Measurements from ENCODE around the gene YBX2. TPM values are rescaled to one million over a fixed set of nuclear protein-coding genes. Genes with fewer than 3 reads are reported as not detected.

The YBX2 gene
- total RNA-seq, 1 experiment from 2014 or later, result 54.9 TPM

GRCh38 chr17:7261379-7262191 is 32.9 kb downstream of the YBX2 start:
- Histone ChIP-seq H3K4me3 (ENCODE audit: low read depth in 2 of 2, low read length in 2 of 2) (peak overlapping the region; percentile 50 to 65), H3K27ac (ENCODE audit: low read length) (peak overlapping the region; percentile 81), H3K9me3 (ENCODE audit: control insufficient read depth, insufficient read depth, low read depth, low read length) (no peaks in the 10 kb centered on the region), H3K36me3 (ENCODE audit: control insufficient read depth, insufficient read depth, low read length) (peaks cover 3% of the 10 kb centered on the region), H3K27me3 (ENCODE audit: control insufficient read depth, insufficient read depth, low read length) (no peaks in the 10 kb centered on the region), H3K4me1 (ENCODE audit: control insufficient read depth, insufficient read depth, low read length) (peaks cover 22% of the 10 kb centered on the region)
- in situ Hi-C loops (cut with HindIII; ENCODE audit: low pct_unique_long_range_greater_than_20kb, low sequenced_read_pairs), result no loop called here
- intact Hi-C loops (cut with micrococcal nuclease; ENCODE audit: unreplicated experiment), result no loop called here
- ChIA-PET CTCF (no interaction called here), POLR2A (interaction anchor here (0.7 kb wide), 1 partner anchor 30 kb away, joined by 11 read pairs; no protein-coding TSS in a partner anchor)
- ATAC-seq (peak; percentile 36), DNase-seq (ENCODE audit: low read depth, low spot score) (no peak)
- no peak for TF ChIP-seq TCF7L2 (IDR thresholded peaks at IDR 0.05; ENCODE audit: low read depth, low read length)
- TF ChIP-seq SIN3A (IDR thresholded peaks at IDR 0.05; ENCODE audit: borderline replicate concordance, insufficient read depth, low read depth, low read length), result no peak
- no peak for TF ChIP-seq POLR2AphosphoS5 (IDR thresholded peaks at IDR 0.05; ENCODE audit: low read depth, low read length)
- TF ChIP-seq REST (IDR thresholded peaks at IDR 0.05; ENCODE audit: insufficient read depth in 1 of 2, low read depth in 2 of 2, low read length in 1 of 2), result no peak
- TF ChIP-seq CTCF (IDR thresholded peaks at IDR 0.05), result no peak
- no TSS peak for BruUV-seq (replicated peaks)

GRCh38 chr17:7260651-7261378 is 33.6 kb downstream of the YBX2 start:
- ATAC-seq (peak; percentile 70), DNase-seq (ENCODE audit: low read depth, low spot score) (no peak)
- intact Hi-C loops (cut with micrococcal nuclease; ENCODE audit: unreplicated experiment), result no loop called here
- Histone ChIP-seq H3K9me3 (ENCODE audit: control insufficient read depth, insufficient read depth, low read depth, low read length) (no peaks in the 10 kb centered on the region), H3K36me3 (ENCODE audit: control insufficient read depth, insufficient read depth, low read length) (peaks cover 3% of the 10 kb centered on the region), H3K27ac (ENCODE audit: low read length) (peak overlapping the region; percentile 77), H3K27me3 (ENCODE audit: control insufficient read depth, insufficient read depth, low read length) (no peaks in the 10 kb centered on the region), H3K4me3 (ENCODE audit: low read depth in 2 of 2, low read length in 2 of 2) (peak overlapping the region; percentile 50 to 65), H3K4me1 (ENCODE audit: control insufficient read depth, insufficient read depth, low read length) (peaks cover 22% of the 10 kb centered on the region)
- ChIA-PET POLR2A (no interaction called here), CTCF (no interaction called here)
- no TSS peak for BruUV-seq (replicated peaks)
- TF ChIP-seq REST (IDR thresholded peaks at IDR 0.05; ENCODE audit: insufficient read depth in 1 of 2, low read depth in 2 of 2, low read length in 1 of 2), result no peak
- TF ChIP-seq SIN3A (IDR thresholded peaks at IDR 0.05; ENCODE audit: borderline replicate concordance, insufficient read depth, low read depth, low read length), result no peak
- TF ChIP-seq CTCF (IDR thresholded peaks at IDR 0.05), result no peak
- TF ChIP-seq POLR2AphosphoS5 (IDR thresholded peaks at IDR 0.05; ENCODE audit: low read depth, low read length), result no peak
- TF ChIP-seq TCF7L2 (IDR thresholded peaks at IDR 0.05; ENCODE audit: low read depth, low read length), result no peak
- in situ Hi-C loops (cut with HindIII; ENCODE audit: low pct_unique_long_range_greater_than_20kb, low sequenced_read_pairs), result no loop called here

All from Panc1 (cell line).